Left ventricle myocardium inferior (tissue), 1 donor: ENCODE results near the gene SCNM1. TPM values are rescaled to one million over a fixed set of nuclear protein-coding genes. Genes with fewer than 3 reads are reported as not detected.
"Not testable (repeated sequence)": the region's sequence is repeated elsewhere in the genome, so short reads cannot be mapped to it uniquely, and the experiment has no call there.

Experiments used
- DNase-seq: peaks from one replicate; pipeline ENCODE4 v3.0.0-alpha.2; 2020
- H3K27ac ChIP-seq: fragments of 200-600 bp; replicated peaks from 2 replicates; pipeline ENCODE4 v1.8.0; 2021
- H3K27me3 ChIP-seq: fragments of 200-600 bp; 2 replicates; pipeline ENCODE4 v1.8.0; 2021; ENCODE audit warnings: low read depth
- H3K36me3 ChIP-seq: fragments of 200-600 bp; 2 replicates; pipeline ENCODE4 v1.8.0; 2021
- H3K4me1 ChIP-seq: fragments of 200-600 bp; 2 replicates; pipeline ENCODE4 v1.8.0; 2021
- H3K4me3 ChIP-seq: fragments of 200-600 bp; 2 replicates; pipeline ENCODE4 v1.8.0; 2021; ENCODE audit warnings: mild to moderate bottlenecking, moderate library complexity
- H3K9me3 ChIP-seq: fragments of 200-600 bp; replicated peaks from 2 replicates; pipeline ENCODE4 v1.8.0; 2021
- CTCF ChIP-seq: fragments of 200-600 bp; IDR thresholded peaks from 2 replicates; pipeline ENCODE4 v1.8.0; 2021; ENCODE audit warnings: antibody characterized with exemption, mild to moderate bottlenecking, borderline replicate concordance
- intact Hi-C: fragments of 100-400 bp; cut with micrococcal nuclease; formaldehyde crosslinking; loops from one replicate; pipeline ENCODE4 v1.11.0; 2022
- total RNA-seq: library from RNA; stranded (reverse); fragmentation: NEBNext Ultra II Directional; extraction: Animal tissue kit (Norgen Biotek cat#: 25700); gene quantifications from one replicate; pipeline ENCODE4 v1.2.1, GENCODE V29; 2021
- donor health status: DM: no; HTN: yes; CAD: no; lungs with severe emphysema.

Gene SCNM1
- total RNA-seq, 1 donor from 2014 or later: 19.4 TPM

GRCh38 chr1:151189637-151190445 lies 23.9 kb downstream of the SCNM1 start, which contains the start of gene VPS72:
TSS of gene VPS72 (minus strand) at chr1:151190197. CDS start at chr1:151190121, 76 bp downstream.
- intact Hi-C loops: no loop called here
- peak within 1 kb of the TSS; percentile 87 for H3K4me3 ChIP-seq
- H3K4me1 ChIP-seq: peaks cover 32% of the 10 kb centered on the region
- H3K27ac ChIP-seq: peak within 1 kb of the TSS; percentile 86
- H3K36me3 ChIP-seq: peaks cover 12% of the 10 kb centered on the region
- TF ChIP-seq CTCF: peak; percentile 28
- H3K27me3 ChIP-seq: no peaks in the 10 kb centered on the region
- peak; percentile 83 for DNase-seq
- no peaks in the 10 kb centered on the region for H3K9me3 ChIP-seq

GRCh38 chr1:151192047-151192446 lies 26.1 kb downstream of the SCNM1 start:
- Histone ChIP-seq H3K27me3 (no peaks in the 10 kb centered on the region), H3K4me1 (peaks cover 44% of the 10 kb centered on the region), H3K36me3 (no peaks in the 10 kb centered on the region), H3K9me3 (no peaks in the 10 kb centered on the region), H3K27ac (no peak overlapping the region), H3K4me3 (no peak overlapping the region)
- no peak for DNase-seq
- no peak for TF ChIP-seq CTCF
- intact Hi-C loops: no loop called here

GRCh38 chr1:151193304-151193703 lies 27.4 kb downstream of the SCNM1 start:
- H3K36me3 ChIP-seq: no peaks in the 10 kb centered on the region
- H3K4me3 ChIP-seq: no peak overlapping the region
- H3K27me3 ChIP-seq: no peaks in the 10 kb centered on the region
- peaks cover 41% of the 10 kb centered on the region for H3K4me1 ChIP-seq
- no peak for TF ChIP-seq CTCF
- DNase-seq: no peak
- intact Hi-C loops: no loop called here
- no peak overlapping the region for H3K27ac ChIP-seq
- no peaks in the 10 kb centered on the region for H3K9me3 ChIP-seq

- Histone ChIP-seq H3K4me3 (no peak overlapping the region), H3K9me3 (no peaks in the 10 kb centered on the region), H3K36me3 (no peaks in the 10 kb centered on the region), H3K27ac (no peak overlapping the region), H3K4me1 (peaks cover 40% of the 10 kb centered on the region), H3K27me3 (no peaks in the 10 kb centered on the region)
- TF ChIP-seq CTCF: no peak
- intact Hi-C loops: no loop called here
- no peak for DNase-seq
Measured at GRCh38 chr1:151193856-151194255, 27.9 kb downstream of the SCNM1 start.

- H3K27ac ChIP-seq: peak overlapping the region; percentile 61
- peak overlapping the region; percentile 39 for H3K4me3 ChIP-seq
- peak; percentile 27 for DNase-seq
Measured at GRCh38 chr1:151194894-151195594, 29.1 kb downstream of the SCNM1 start.

More at GRCh38 chr1:151194894-151195594, 29.1 kb downstream of the SCNM1 start:
- H3K9me3 ChIP-seq, intact Hi-C loops, H3K27me3 ChIP-seq, H3K36me3 ChIP-seq: not testable (repeated sequence)
- peaks cover 41% of the 10 kb centered on the region for H3K4me1 ChIP-seq
